K562 (cell line): ENCODE data around the gene SON. TPM values are rescaled to one million over a fixed set of nuclear protein-coding genes. Genes with fewer than 3 reads are reported as not detected.

ENCODE experiments used
- C11orf30 ChIP-seq: fragments of 450-650 bp; IDR thresholded peaks from 2 replicates; pipeline ENCODE4 v1.6.1; 2016; ENCODE audit warnings: low read depth, mild to moderate bottlenecking
- CAMTA2 ChIP-seq: fragments of 250-450 bp; sonication (Bioruptor Pico); conservative IDR thresholded peaks from 2 replicates; pipeline ENCODE4 v1.5.1; 2022
- CBFB ChIP-seq: sonication (generic); formaldehyde crosslinking; IDR thresholded peaks from 2 replicates; pipeline ENCODE4 v1.4.0; 2020; ENCODE audit warnings: mild to moderate bottlenecking, missing genetic modification reagents
- CBX8 ChIP-seq: fragments of 200-600 bp; sonication (generic); IDR thresholded peaks from 2 replicates; pipeline ENCODE4 v1.6.1; 2012; ENCODE audit warnings: borderline replicate concordance, mixed run types, low read depth, mild to moderate bottlenecking, moderate library complexity, mixed read lengths, low read length, control low read depth, inconsistent platforms; ENCODE audit not compliant: poor library complexity, severe bottlenecking; ENCODE audit errors: extremely low read depth
- CEBPB ChIP-seq: fragments of 450-650 bp; IDR thresholded peaks from 2 replicates; pipeline ENCODE4 v1.6.1; 2016; ENCODE audit warnings: missing genetic modification characterization, missing compliant biosample characterization
- CHD2 ChIP-seq: IDR thresholded peaks from 2 replicates; pipeline ENCODE4 v1.6.1; 2011; ENCODE audit warnings: low read depth, low read length
- CREM ChIP-seq: IDR thresholded peaks from 2 replicates; pipeline ENCODE4 v1.6.1; 2014; ENCODE audit warnings: antibody characterized with exemption, low read depth
- GABPB2 ChIP-seq: fragments of 250-450 bp; sonication (Bioruptor Pico); conservative IDR thresholded peaks from 2 replicates; pipeline ENCODE4 v1.5.1; 2021; ENCODE audit warnings: mild to moderate bottlenecking
- GATAD2A ChIP-seq: fragments of 450-650 bp; IDR thresholded peaks from 2 replicates; pipeline ENCODE4 v1.6.1; 2017
- HEY1 ChIP-seq: fragments of 250-450 bp; sonication (Bioruptor Pico); IDR thresholded peaks from 2 replicates; pipeline ENCODE4 v1.5.0; 2020; ENCODE audit warnings: mild to moderate bottlenecking, moderate library complexity, borderline replicate concordance
- KAT7 ChIP-seq: sonication (generic); formaldehyde crosslinking; IDR thresholded peaks from 2 replicates; pipeline ENCODE4 v1.8.0; 2022; ENCODE audit warnings: missing genetic modification reagents, mild to moderate bottlenecking, borderline replicate concordance
- KAT8 ChIP-seq: fragments of 450-650 bp; IDR thresholded peaks from 2 replicates; pipeline ENCODE4 v1.6.1; 2016; ENCODE audit warnings: low read depth, mild to moderate bottlenecking
- MED1 ChIP-seq: sonication (generic); formaldehyde crosslinking; IDR thresholded peaks from 2 replicates; pipeline ENCODE4 v1.8.1; 2023; ENCODE audit warnings: missing genetic modification reagents, borderline replicate concordance
- PTBP1 ChIP-seq: fragments of 200-400 bp; formaldehyde crosslinking; IDR thresholded peaks from 2 replicates; pipeline ENCODE4 v1.6.1; 2017; ENCODE audit warnings: low read depth, low read length
- RHOXF2B ChIP-seq: fragments of 250-450 bp; sonication (Bioruptor Pico); conservative IDR thresholded peaks from 2 replicates; pipeline ENCODE4 v1.5.1; 2021
- ZBTB5 ChIP-seq: fragments of 450-650 bp; IDR thresholded peaks from 2 replicates; pipeline ENCODE4 v1.6.1; 2017; ENCODE audit warnings: antibody characterized with exemption
- ZNF436 ChIP-seq: fragments of 250-450, 450-650 bp; sonication (Bioruptor Pico); formaldehyde crosslinking; IDR thresholded peaks from 2 replicates; pipeline ENCODE4 v1.7.0; 2020; ENCODE audit warnings: mild to moderate bottlenecking
- ZNF444 ChIP-seq: fragments of 250-450 bp; sonication (Bioruptor Pico); IDR thresholded peaks from 2 replicates; pipeline ENCODE4 v1.4.0; 2020; ENCODE audit warnings: mild to moderate bottlenecking, moderate library complexity
- ZNF668 ChIP-seq: fragments of 250-450 bp; sonication (Bioruptor Pico); IDR thresholded peaks from 2 replicates; pipeline ENCODE4 v1.8.0; 2022; ENCODE audit warnings: mild to moderate bottlenecking, inconsistent platforms
- ZNF785 ChIP-seq: fragments of 250-450 bp; sonication (Bioruptor Pico); IDR thresholded peaks from 2 replicates; pipeline ENCODE4 v1.4.0; 2020; ENCODE audit warnings: mild to moderate bottlenecking
- ZSCAN32 ChIP-seq: fragments of 450-650 bp; formaldehyde crosslinking; IDR thresholded peaks from 2 replicates; pipeline ENCODE4 v1.4.0; 2020; ENCODE audit warnings: mild to moderate bottlenecking, moderate library complexity
- polyA plus RNA-seq, 8 experiments: library from polyadenylated mRNA; depleted of rRNA in 4 of 8; stranded (reverse) in 5 of 8; unstranded in 3 of 8; fragments of >200 nt; fragmentation: Nextera tagmentation in 2 of 8; fragmentation: Illumina TruSeq in 1 of 8; extraction: Ambion mirVana in 2 of 8; extraction: Trizol in 1 of 8; gene quantifications; 2 replicates each; pipeline versions ENCODE4 v1.2.1 to v1.2.3, GENCODE V29; 2011 to 2014; ENCODE audit warnings: inconsistent platforms in 1 of 8, missing spikeins in 1 of 8
- total RNA-seq, 7 experiments: library from RNA; depleted of rRNA in 6 of 7; stranded (reverse); fragments of >200 nt in 6 of 7; fragmentation: Illumina TruSeq in 2 of 7; extraction: Trizol in 2 of 7; gene quantifications; 2 replicates each; pipeline versions ENCODE4 v1.2.1 to v1.2.3, GENCODE V29; 2011 to 2021; ENCODE audit warnings: low replicate concordance in 1 of 7
- TF ChIP-seq, protein P1 (sequence below): fragments of 250-450 bp; sonication (Bioruptor Pico); IDR thresholded peaks from 2 replicates; pipeline ENCODE4 v1.8.0; 2021; ENCODE audit warnings: mild to moderate bottlenecking, moderate library complexity
- TF ChIP-seq, protein P2 (sequence below): sonication (generic); formaldehyde crosslinking; IDR thresholded peaks from 2 replicates; pipeline ENCODE4 v1.8.1; 2023; ENCODE audit warnings: mild to moderate bottlenecking, missing genetic modification reagents

Gene SON
- total and polyA plus RNA-seq, 9 of the 15 experiments (the other 6 are each of a cell fraction or from before 2014, with no cell fraction given): 105 to 742 (median 187) TPM

- no peak for TF ChIP-seq CEBPB (tag)
- peak; percentile 82 for TF ChIP-seq CREM
- TF ChIP-seq C11orf30: no peak
- 0 out of 2 replicates have a peak, but pooled peaks have one; percentile 28 for TF ChIP-seq ZSCAN32 (CRISPR knock-in tag)
- no peak for TF ChIP-seq ZNF785 (CRISPR knock-in tag)
- TF ChIP-seq ZBTB5: no peak
- no peak for TF ChIP-seq ZNF668 (CRISPR knock-in tag)
- TF ChIP-seq GATAD2A: peak; percentile 32; the same call in 1 of the 2 replicates
- TF ChIP-seq ZNF436 (CRISPR knock-in tag): 0 out of 2 replicates have a peak, but pooled peaks have one; percentile 40
- TF ChIP-seq HEY1 (CRISPR knock-in tag): no peak
- TF ChIP-seq CHD2: no peak
- TF ChIP-seq RHOXF2B: 0 out of 2 replicates have a peak, but pooled peaks have one; percentile 52
- TF ChIP-seq, protein P1, sequence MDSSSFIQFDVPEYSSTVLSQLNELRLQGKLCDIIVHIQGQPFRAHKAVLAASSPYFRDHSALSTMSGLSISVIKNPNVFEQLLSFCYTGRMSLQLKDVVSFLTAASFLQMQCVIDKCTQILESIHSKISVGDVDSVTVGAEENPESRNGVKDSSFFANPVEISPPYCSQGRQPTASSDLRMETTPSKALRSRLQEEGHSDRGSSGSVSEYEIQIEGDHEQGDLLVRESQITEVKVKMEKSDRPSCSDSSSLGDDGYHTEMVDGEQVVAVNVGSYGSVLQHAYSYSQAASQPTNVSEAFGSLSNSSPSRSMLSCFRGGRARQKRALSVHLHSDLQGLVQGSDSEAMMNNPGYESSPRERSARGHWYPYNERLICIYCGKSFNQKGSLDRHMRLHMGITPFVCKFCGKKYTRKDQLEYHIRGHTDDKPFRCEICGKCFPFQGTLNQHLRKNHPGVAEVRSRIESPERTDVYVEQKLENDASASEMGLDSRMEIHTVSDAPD (CRISPR knock-in tag): no peak
- no peak for TF ChIP-seq CBX8
- TF ChIP-seq GABPB2 (CRISPR knock-in tag): no peak
- no peak for TF ChIP-seq CBFB (CRISPR knock-in tag)
- no peak for TF ChIP-seq KAT8
- no peak for TF ChIP-seq PTBP1
- TF ChIP-seq MED1 (CRISPR knock-in tag): no peak
- TF ChIP-seq ZNF444 (CRISPR knock-in tag): no peak
- TF ChIP-seq CAMTA2: no peak
- no peak; the same call in 1 of the 2 replicates for TF ChIP-seq KAT7 (CRISPR knock-in tag)
- TF ChIP-seq, protein P2, sequence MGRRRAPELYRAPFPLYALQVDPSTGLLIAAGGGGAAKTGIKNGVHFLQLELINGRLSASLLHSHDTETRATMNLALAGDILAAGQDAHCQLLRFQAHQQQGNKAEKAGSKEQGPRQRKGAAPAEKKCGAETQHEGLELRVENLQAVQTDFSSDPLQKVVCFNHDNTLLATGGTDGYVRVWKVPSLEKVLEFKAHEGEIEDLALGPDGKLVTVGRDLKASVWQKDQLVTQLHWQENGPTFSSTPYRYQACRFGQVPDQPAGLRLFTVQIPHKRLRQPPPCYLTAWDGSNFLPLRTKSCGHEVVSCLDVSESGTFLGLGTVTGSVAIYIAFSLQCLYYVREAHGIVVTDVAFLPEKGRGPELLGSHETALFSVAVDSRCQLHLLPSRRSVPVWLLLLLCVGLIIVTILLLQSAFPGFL (CRISPR knock-in tag): 0 out of 2 replicates have a peak, but pooled peaks have one; percentile 13
Observed at GRCh38 chr21:33588485-33589335, 45.9 kb downstream of the SON start, which contains the start of gene DONSON (continued).
